Hematopoietic multipotent progenitor cell treated with erythropoietin and hydrocortisone succinate and interleukin-3 and kit ligand, for 6 days (in vitro differentiated cells): ENCODE measurements around the gene SFXN5.

Source experiments
- DNase-seq: peaks from one replicate; pipeline ENCODE4 v3.0.0-alpha.2; 2015

SFXN5 gene

DNA sequence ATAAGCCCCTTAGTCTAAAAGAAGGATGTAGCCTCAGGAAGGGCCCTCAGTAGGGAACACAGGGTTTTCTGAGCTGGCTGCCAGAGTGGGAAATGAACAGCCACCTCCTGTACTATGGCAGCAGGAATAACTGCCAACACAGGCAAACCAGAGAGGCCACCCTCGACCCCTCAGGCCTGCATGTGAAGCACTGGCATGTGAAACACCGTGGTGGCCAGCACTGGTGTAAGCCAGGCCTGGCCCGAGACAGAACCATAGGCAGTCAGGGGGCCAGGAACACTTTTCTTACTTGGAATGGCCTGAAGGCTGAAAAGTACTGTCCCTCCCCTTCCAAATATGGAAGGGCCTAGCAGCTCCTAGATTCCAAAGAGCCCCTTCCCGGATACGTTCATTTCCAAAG is 28.2 kb downstream of the SFXN5 start:
- no peak for DNase-seq

- no peak for DNase-seq
Observed at GRCh38 chr2:73037947-73038585, 33.4 kb downstream of the SFXN5 start.

GRCh38 chr2:73036766-73037165 is 34.7 kb downstream of the SFXN5 start:
- DNase-seq, result no peak

GRCh38 chr2:73035899-73036711 is 35.4 kb downstream of the SFXN5 start:
- DNase-seq, result peak; percentile 37

GRCh38 chr2:73034661-73035375 is 36.7 kb downstream of the SFXN5 start:
- DNase-seq, result peak; percentile 65

- DNase-seq, result peak; percentile 19
Observed at GRCh38 chr2:73033766-73034381, 37.6 kb downstream of the SFXN5 start.

DNA sequence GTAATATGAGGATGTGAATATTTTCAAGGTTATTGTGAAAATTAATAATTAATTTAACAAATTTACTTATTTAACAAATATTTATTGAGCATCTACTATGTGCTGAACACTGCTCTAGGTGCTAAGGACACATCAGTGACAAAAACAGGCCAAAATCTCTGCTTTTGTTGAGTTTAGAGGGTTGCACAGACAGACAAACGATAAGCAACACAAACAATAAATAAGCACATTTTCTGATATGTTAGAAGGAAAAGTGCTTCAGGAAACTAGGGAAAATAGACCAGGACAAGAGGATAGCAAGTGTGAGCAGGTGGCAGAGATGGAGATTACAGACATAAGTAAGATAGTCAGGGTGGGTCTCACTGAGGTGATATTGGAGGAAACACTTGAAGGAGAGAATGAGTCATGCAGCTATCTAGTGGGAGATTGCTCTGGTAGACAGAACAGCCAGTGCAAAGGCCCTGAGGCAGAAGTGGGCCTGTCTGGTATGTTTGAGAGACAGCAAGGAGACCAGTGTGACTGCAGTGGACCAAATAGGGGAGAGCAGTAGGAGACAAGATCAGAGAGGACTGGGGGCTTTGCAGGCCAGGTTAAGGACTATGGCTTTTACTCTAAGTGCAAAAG is 38.3 kb downstream of the SFXN5 start:
- DNase-seq, result peak; percentile 23

GRCh38 chr2:73032702-73033097 is 38.8 kb downstream of the SFXN5 start:
- no peak for DNase-seq

DNA sequence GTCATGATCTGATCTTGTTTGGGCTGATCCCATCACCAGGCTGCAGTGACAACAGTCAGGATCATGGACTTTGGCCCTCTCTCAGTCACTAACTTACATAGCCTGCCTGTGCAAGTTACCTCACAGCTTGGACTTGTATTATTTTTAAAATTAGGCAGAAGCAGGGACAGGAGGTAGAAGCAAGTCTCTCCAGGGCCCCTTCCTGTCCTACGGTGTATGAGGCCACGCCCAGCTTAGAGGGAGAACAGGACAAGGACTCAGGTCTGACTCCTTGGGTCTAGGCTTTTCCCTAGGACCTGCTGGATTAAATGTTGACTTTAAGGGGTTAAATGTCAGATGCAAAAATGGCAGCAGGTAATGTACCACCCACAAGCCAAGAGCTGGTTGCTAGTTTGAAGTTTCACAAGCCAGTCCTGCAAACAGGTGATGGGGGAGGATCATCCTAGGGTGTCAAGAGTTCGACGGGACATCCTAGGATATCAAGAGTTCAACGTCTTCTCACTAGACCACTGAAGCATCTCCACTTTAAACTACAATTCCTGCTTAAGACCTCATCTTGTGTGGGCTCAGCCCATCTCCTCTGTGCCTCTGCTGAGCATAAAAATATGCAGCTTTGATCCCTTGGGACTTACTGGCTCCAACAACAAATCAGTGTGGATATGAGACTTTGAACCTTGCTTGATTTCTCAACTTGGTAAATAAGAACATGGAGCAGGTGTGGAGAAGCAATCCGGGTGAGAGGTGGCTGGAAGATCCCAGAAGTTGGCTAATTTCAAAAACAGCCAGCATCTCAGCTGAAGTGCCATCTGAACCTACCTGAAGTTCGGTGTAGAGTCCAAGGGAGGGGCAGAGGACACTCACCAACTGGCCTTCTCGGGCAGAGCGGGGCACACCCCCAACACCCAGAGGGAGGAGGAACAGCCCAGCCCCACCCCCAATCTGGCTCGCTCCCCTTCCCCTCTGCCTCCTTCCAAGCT is 39.5 kb downstream of the SFXN5 start:
- no peak for DNase-seq

DNA sequence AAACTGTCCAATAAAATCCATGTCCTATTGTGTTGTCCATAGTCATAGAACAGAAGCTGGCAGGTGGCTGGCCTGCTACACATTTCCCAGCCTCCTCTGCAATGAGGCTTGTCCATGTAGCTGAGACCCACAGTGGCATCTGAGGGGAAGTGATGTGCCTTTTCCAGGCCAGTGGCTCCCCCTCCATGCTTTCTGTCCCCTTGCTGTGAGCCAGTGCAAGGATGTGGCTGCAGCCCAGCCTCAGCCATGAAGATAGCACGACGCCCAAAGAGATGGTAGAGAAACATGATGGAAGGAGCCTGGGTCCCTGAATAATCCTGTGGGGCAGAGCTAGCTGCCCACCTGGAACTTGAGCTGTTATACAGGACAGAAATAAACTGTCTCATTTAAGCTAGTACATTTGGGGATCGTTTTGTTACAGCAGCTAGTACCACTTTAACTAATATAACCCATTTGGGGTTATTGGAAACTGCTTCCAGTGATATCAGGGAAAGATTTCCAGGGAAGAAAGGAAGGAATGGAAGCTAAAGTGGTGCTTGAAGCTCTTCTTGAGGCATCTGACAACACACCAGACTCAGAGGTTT is 40.3 kb downstream of the SFXN5 start:
- no peak for DNase-seq

DNA sequence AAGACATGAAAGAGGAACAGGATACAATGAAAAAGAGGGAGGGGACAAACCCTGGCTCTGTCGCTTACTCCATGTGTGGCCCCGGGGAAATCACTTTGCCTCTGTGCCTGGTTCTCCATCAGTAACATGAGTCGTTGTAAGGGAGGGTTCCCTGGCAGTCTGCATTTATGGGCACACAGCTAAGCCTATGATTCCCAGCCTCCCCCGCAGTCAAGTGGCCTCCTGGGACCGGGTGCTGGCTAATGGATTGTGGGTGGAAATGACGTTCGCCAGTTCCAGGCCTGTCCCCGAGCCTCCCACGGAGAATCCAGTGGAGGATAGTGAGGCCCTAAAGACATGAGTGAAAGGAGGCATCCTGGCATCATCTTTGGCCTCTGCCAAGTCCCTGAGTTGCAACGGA is 42.7 kb downstream of the SFXN5 start:
- DNase-seq, result no peak

DNA sequence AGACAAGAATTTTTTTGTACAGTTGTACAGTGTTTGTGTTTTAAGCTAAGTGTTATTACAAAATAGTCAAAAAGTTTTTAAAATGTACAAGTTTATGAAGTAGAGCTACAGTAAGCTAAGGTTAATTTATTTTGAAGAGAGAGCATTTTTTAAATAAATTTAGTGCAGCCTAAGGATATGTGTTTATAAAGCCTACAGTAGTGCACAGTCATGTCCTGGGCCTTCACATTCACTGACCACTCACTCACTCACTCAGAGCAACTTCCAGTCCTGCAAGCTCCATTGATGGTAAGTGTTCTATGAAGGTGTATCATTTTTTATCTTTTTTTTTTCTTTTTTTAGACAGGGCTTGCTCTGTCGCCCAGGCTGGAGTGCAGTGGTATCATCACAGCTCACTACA is 44.2 kb downstream of the SFXN5 start:
- DNase-seq, result no peak

DNA sequence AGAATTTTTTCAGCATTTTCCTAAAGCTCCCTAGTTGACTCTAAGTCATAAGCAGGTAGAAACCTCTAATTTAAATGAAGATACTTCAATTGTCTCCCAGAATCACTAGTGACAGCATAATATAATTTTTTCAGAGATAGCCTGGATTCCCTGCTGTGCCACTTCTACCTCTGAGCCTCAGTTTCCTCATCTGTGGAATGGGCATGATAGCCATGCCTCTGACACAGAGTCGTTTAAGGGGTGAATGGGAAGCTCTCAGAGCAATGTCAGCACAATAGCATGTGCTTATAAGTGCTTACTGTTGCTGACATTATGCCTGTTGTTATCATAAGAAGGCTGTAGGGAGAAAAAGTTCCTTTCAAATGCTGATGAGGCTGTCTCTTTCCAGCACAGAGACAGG is 48.0 kb downstream of the SFXN5 start:
- no peak for DNase-seq

GRCh38 chr2:73022024-73022568 is 49.4 kb downstream of the SFXN5 start:
- no peak for DNase-seq

DNA sequence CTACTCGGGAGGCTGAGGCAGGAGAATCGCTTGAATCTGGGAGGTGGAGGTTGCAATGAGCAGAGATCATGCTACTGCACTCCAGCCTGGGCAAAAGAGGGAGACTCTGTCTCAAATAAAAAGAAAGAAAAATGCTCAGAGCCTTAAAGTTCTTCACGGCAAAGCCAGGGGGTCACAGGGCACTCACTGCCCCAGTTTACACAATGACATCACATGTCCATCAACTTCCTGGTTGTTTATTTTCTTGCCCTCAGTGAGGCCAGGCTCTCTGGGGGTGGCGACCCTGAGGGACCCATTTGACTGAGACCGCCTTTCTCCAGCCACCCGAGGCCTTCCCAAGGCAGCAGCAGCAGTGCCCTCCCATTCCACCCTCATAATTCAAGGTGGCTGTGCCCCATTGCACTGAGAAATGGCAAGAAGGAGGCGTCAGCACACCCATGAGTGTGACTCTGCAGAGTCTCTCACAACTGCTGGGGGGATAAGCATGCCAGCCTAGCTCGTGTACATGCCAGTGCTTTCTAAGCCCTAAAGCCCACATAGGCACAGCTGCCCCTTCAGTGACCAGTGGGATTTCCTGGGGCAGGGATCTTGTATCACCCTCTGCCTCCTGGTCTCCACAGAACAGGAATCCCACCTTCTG is 50.0 kb downstream of the SFXN5 start:
- no peak for DNase-seq

DNA sequence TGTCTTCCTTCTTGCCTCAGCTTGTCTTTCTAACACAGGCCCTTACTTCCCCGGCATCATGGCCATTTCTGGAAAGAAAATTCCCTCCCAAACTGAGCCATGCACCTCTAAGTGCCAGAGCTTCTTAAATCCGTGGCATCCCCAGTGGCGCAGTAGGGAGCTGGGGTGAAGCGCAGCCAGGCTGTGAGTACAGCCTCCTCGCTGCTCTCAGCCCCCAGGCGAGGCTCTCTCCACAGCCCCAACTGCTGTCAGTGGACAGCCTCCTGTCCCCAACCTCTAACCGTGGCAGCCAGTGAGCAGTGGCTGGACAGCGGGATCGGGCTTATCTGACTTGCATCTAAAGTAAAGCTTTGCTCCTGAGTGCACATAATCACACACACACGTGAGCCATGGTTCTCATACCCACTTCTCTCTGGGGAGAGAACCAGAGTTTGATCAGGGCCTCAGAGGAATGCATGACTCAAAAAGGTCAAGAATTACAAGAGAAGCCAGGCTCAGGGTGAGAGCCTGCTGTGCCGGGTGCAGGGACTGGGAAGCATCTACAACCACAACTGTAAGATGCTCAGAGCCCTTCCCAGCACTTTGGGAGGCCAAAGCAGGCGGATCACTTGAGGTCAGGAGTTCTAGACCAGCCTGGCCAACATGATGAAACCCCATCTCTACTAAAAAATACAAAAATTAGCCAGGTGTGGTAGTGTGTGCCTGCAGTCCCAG is 50.7 kb downstream of the SFXN5 start:
- no peak for DNase-seq

DNA sequence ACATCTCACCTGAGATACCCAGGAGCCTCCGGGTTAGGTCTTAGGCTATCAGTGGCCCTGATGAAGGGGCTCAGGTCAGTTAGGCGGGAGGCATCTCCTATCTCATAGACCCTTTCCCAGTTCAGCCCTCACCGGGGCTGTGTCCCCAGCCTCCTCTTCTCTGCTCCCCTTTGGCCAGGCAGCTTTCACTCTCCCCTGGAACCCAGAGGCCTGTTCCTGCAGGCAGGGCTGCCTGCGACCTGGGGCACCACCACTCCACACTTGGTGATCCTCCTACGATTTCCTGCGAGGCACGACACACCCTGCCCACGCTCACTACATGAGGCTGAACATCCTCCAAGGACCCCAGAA is 51.2 kb downstream of the SFXN5 start:
- DNase-seq, result no peak

DNA sequence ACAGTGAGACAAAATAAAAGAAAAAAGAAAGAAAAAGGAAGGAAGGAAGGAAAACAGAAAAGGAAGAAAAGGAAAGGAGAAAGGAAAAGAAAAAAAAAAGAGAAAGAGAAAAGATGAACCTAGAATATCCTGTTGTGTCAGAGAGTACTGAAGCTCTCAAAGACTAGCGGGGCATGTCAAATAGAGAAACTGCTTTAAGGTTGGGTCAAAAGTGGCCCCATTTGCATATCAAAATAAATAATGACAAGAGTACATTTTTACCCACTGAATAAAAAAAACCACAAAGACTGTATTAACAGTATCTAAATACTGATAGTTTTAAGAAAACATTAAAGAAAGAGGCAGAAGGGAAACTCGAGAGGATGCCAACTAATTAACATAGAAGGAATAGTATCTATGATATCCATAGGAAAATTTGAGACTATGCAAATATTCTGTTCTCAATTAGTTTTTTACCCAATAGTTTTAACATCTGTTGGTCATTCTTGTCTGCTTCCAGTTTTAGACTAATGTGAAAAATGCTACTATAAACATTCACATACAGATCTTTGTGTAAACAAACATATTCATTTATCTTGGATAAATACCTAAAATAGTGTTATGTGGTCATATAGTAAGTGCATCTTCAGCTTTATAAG is 53.2 kb downstream of the SFXN5 start:
- no peak for DNase-seq

DNA sequence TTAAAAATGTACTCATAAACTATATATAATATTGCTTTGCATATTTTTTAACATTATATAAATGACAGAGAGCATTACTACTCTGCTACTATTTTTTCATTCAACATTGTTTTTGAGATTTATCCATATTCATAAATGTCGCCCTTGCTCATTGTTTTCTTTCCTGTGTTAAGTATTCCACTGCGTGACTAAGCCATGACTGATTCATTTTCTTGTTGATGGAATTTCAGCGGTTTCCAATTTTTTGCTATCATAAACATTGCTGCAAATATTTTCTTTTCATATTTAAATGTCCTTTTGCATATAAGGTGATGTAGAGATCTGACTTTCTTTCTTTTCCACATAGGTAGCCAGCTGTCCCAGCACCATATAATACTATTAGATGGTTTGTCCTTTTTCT is 57.6 kb downstream of the SFXN5 start:
- DNase-seq, result no peak
